Activated CD8-positive, alpha-beta memory T cell treated with anti-CD3 and anti-CD28 coated beads, Interleukin-2, amount 50 U/mL, for 24 hours (primary cell): ENCODE results near the gene ATP6V0D1.

ENCODE experiments used
- DNase-seq: peaks from one replicate; pipeline ENCODE4 v3.0.0-alpha.2; 2020; ENCODE audit errors: extremely low read depth

ATP6V0D1 gene

GRCh38 chr16:67393111-67393787, 87.7 kb downstream of the ATP6V0D1 start, which contains the start of gene TPPP3:
Gene TPPP3, minus strand, starts transcription at chr16:67393498. Its CDS starts 2,387 bp downstream, at chr16:67391111.
- DNase-seq: no peak

- DNase-seq: no peak
Observed at GRCh38 chr16:67392301-67393059, 88.5 kb downstream of the ATP6V0D1 start.

GRCh38 chr16:67391424-67392300, 89.3 kb downstream of the ATP6V0D1 start:
- no peak for DNase-seq

DNA sequence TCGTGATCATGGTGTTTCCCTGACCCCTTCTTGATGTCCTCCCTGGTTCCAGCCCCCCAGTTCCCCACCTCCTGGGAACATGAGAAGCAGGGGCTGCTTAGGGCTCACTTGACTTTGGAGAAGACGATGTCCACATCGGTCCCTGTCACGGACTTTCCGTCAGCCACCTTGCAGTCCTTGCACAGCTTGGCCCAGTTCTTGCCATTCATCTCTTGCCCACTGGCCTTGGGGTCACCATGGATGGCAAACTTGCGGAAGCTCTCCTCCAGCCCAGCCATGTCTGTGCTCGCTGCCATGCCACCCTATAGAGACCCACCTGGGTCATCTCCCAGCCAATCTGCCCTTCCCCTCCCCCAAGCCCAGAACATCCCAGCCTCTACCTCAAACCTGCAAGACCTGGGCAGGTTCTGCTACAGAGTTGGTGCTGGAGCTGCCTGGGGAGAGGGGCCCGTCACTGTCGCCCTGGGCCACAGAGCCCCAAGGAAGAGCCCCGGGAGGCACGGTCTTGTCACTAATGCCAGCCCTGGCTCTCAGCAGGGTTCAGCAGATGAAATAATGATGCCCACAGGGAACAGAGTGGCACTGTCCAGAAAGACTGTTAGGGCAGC, 90.0 kb downstream of the ATP6V0D1 start:
- no peak for DNase-seq

DNA sequence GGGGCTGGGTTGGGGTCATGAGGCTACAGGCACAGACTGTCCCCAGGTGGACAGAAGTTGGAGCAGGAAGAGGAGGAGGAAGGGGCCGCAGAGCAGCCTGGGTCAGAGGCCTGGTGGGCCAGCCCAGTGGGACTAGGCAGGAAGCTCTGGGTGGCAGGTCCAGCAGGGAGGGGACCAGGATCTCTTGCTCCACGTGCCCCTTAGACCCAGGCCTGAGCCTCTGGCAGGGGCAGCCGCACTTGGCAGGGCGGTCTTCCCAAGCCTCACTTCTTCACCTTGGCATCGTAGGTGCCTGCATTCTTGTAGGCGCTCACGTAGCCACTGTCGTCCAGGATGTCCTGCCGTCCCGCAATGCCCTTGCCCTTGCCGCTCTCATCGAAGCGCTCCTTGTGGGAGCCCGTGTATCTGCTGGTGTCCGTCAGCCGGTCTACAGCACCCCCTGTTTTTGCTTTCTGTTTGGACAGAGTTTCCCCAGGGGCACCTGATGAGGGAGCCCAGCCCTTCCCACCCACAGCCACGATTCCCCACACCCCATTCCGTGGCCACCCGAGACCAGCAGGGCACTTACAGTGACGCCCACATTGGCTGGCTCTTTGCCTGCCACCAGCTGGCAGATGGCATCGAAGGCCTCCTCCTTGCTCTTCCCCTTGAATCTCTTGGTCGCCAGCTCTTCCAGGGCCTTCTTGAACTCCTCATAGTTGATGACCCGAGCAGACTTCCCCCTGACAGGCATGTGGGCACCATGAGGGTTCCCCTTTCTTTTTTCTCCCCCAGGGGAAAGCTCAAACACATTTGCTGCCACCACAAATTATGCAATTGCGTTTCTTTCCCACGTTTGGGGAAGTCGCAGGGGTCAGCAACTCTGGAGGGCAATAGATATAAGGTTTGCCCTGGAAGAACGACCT, 90.8 kb downstream of the ATP6V0D1 start:
- DNase-seq: no peak

DNA sequence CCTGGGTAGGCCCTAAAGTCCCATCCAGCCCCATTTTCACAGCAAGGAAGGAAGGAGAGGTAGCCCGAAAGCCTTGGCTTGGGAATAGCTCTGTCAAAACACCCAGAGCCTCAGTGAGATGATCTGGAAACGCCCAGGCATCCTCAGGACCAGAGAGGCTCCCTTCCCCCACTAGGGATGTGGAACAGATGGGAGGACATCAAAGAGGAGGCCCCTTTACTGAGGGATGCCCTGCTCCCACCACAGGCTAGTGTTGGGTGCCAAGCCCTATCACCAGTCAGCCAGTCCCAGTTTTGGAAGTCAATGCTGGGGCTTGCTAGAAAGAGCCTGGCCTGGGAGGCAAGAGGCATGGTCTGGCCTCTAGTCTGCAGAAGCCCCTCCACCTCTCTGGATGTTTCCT, 92.4 kb downstream of the ATP6V0D1 start:
- DNase-seq: no peak

DNA sequence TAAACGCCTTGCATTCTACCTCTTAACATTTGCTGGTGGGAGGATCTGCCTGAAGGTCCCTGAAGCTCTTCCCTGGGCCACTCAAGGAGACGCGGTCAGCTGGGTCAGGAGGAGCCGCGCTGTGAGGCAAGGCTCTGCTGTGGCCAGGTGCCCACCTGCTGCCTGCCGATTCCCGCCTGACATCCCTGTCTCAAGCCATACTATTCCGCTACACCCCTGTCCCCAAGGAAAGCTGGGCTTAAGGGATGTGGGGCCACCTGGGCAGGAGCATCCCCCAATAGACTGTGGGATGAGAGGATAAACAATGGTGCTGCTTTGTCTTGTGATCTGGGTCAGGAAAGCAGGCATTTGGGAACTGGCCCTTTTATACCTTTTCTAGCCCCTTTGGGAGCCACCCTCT, 92.8 kb downstream of the ATP6V0D1 start:
- no peak for DNase-seq
